Gastrocnemius medialis (tissue), 4 donors: ENCODE results near the gene ACOXL.

Experiments
- CTCF ChIP-seq, 5 experiments: fragments of 450-650 bp in 3 of 5; fragments of 200-600 bp in 2 of 5; sonication (generic) in 2 of 5; IDR thresholded peaks in 4 of 5; conservative IDR thresholded peaks in 1 of 5; 1 replicate in 4 of 5; 2 replicates in 1 of 5; pipeline ENCODE4 v1.5.1; 2016 to 2019; ENCODE audit warnings: antibody characterized with exemption in 5 of 5, mild to moderate bottlenecking in 3 of 5, moderate library complexity in 3 of 5
- POLR2A ChIP-seq, 2 donors: fragments of 450-650 bp; IDR thresholded peaks; one replicate each; pipeline ENCODE4 v1.6.1; 2017; ENCODE audit warnings: antibody characterized with exemption in 2 of 2, mild to moderate bottlenecking in 2 of 2, moderate library complexity in 2 of 2

- TF ChIP-seq CTCF (IDR thresholded peaks at IDR 0.05 in 4 of 5, conservative IDR thresholded peaks at IDR 0.05 in 1 of 5), result no peak
- no peak for TF ChIP-seq POLR2A (IDR thresholded peaks at IDR 0.05)
Measured at GRCh38 chr2:110847651-110848050, 115.3 kb downstream of the ACOXL start.
